DMS114 treated with DMSO at 0.1 percent for 48 hours (cell line): ENCODE results near the gene SEMA4C.

ENCODE experiments used
- DNase-seq: peaks from one replicate; lab custom pipeline; 2025; ENCODE audit not compliant: unreplicated experiment; lab: John Stamatoyannopoulos, UW

SEMA4C gene

GRCh38 chr2:96824079-96824870 is 45.6 kb downstream of the SEMA4C start:
- DNase-seq, result no peak

DNA sequence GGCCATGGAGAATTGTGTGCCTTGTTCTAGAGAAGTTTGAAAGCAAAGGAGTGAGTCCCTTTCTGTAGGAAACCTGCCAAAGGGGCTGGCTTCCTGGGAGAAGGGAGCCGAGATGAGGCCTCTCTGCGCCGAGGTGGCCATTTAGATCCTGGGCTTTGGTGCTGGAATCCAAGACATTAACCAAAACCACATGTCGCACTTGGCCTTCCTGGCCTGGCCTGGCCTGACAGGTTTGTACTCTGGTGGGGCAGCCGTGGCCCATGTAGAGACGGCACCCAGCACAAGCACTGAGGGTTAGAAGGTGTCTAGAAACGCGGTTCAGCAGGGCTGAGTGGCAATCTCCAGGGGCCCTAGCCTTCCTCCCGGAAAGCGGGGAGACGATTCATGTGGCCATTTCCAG is 46.7 kb downstream of the SEMA4C start:
- no peak for DNase-seq

DNA sequence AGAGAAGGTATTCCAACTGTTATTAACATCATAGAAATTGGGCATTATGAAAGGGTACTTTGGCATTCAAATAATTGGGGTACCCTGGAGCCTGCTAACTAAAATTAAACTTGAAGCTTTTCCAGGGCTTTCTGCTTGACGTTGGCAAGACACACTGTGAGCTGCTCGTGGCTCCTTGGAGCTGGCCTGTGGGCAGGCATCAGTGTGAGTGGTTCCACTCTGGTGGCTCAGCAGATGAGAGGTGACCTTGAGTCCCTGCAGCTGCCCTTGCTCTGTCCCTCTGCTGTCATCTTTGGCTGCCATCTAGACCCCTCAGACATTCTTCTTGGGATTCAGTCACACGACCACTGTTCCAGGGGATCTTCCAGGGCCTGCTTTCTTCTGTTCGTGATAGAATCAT is 47.1 kb downstream of the SEMA4C start:
- no peak for DNase-seq

DNA sequence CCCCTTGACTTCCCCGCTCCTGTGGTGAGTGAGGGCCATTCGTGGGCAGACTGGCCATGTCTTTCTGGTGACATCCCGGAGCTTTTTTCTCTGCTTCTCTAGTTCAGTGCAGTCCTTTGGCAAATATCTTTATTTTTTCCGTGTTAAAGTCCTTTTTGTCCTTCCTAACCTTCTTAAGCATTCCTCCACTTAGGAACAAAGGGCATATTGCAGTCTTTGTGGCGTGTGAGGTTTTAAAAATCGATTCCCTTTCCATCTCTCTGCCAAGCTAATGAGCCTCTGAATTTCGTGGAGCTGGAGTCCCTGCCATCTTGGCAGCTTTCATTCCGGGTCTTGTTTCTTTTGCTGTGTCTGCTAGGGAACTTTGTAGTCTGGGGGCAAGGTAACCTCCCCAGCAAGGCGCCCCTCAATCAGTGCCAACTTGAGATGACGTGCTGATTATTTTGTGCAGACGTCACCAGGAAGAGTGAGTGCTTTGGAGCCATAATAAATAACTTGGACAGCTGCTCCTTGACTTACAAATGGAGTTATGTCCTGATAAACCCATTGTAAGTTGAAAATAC is 48.7 kb downstream of the SEMA4C start:
- DNase-seq, result no peak

- no peak for DNase-seq
Observed at GRCh38 chr2:96819876-96820511, 49.9 kb downstream of the SEMA4C start.

- no peak for DNase-seq
Observed at GRCh38 chr2:96819128-96819875, 50.6 kb downstream of the SEMA4C start.

GRCh38 chr2:96817882-96818281 is 52.0 kb downstream of the SEMA4C start:
- no peak for DNase-seq

DNA sequence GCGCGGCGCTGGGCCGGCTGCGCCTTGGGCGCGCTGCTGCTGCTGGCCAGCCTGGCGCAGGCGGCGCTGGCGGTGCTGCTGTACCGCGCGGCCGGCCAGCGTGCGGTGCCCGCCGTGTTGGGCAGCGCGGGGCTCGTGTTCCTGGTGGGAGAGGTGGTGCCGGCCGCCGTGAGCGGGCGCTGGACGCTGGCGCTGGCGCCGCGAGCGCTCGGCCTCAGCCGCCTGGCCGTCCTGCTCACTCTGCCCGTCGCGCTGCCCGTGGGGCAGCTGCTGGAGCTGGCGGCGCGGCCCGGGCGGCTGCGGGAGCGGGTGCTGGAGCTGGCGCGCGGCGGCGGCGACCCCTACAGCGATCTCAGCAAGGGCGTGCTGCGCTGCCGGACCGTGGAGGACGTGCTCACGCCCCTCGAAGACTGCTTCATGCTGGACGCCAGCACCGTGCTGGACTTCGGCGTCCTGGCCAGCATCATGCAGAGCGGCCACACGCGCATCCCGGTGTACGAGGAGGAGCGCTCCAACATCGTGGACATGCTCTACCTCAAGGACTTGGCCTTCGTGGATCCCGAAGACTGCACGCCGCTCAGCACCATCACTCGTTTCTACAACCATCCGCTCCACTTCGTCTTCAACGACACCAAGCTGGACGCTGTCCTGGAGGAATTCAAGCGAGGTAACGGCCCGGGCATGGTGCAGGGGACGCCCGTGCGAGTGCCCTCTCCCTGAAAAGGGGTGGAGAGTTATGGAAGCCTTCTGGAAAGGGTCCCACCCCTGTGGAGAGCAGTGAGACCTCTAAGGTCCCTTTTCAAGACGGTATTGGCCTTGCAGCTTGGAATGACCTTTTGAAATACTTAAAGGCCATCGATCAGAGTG is 52.8 kb downstream of the SEMA4C start:
- DNase-seq, result no peak

DNA sequence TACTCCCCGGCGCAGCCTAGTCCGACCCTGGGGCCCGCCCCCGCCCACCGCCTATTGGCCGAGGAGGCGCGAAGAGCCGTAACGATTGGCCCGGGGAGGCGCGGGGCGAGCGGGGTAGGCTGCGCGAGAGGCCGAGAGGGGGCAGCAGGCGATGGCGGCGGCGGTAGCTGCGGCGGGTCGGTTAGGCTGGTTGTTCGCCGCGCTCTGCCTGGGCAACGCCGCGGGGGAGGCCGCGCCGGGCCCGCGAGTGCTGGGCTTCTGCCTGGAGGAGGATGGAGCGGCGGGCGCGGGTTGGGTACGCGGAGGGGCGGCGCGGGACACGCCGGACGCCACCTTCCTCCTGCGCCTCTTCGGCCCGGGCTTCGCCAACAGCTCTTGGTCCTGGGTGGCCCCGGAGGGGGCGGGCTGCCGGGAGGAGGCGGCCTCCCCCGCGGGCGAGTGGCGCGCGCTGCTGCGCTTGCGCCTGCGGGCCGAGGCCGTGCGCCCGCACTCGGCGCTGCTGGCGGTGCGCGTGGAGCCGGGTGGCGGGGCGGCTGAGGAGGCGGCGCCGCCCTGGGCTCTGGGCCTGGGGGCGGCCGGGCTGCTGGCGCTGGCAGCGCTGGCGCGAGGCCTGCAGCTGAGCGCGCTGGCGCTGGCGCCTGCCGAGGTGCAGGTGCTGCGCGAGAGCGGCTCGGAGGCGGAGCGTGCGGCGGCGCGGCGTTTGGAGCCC is 53.6 kb downstream of the SEMA4C start, which contains the start of gene CNNM3:
CNNM3 (plus strand) TSS at position 142 of the 709 bp plus-strand sequence; CDS start at position 152, 10 bp downstream.
- peak; percentile 88 for DNase-seq

- peak; percentile 12 for DNase-seq
Observed at GRCh38 chr2:96815326-96816126, 54.4 kb downstream of the SEMA4C start.

GRCh38 chr2:96813656-96814055 is 56.2 kb downstream of the SEMA4C start:
- no peak for DNase-seq

- no peak for DNase-seq
Observed at GRCh38 chr2:96811917-96812316, 58.0 kb downstream of the SEMA4C start.

- DNase-seq, result no peak
Observed at GRCh38 chr2:96810783-96811192, 59.1 kb downstream of the SEMA4C start.

- DNase-seq, result no peak
Observed at GRCh38 chr2:96809951-96810782, 59.7 kb downstream of the SEMA4C start.
